Coronary artery (tissue), 2 donors: ENCODE measurements around the gene DCUN1D4.
"Not testable (repeated sequence)": the region's sequence is repeated elsewhere in the genome, so short reads cannot be mapped to it uniquely, and the experiment has no call there.

ENCODE experiments used
- DNase-seq: peaks from one replicate; pipeline ENCODE4 v3.0.0-alpha.2; 2017; ENCODE audit warnings: low spot score
- H3K27ac ChIP-seq, 2 donors: fragments of 200-600 bp; sonication (generic); one replicate each; pipeline ENCODE4 v1.5.1; 2016 to 2019
- H3K4me3 ChIP-seq: fragments of 200-600 bp; sonication (generic); 2 replicates; pipeline ENCODE4 v1.5.1; 2016; ENCODE audit warnings: mild to moderate bottlenecking, moderate library complexity
- TF ChIP-seq, protein P1 (sequence below): fragments of 200-600 bp; sonication (generic); IDR thresholded peaks from one replicate; pipeline ENCODE4 v1.5.1; 2019; ENCODE audit warnings: antibody characterized with exemption

The DCUN1D4 gene

DNA sequence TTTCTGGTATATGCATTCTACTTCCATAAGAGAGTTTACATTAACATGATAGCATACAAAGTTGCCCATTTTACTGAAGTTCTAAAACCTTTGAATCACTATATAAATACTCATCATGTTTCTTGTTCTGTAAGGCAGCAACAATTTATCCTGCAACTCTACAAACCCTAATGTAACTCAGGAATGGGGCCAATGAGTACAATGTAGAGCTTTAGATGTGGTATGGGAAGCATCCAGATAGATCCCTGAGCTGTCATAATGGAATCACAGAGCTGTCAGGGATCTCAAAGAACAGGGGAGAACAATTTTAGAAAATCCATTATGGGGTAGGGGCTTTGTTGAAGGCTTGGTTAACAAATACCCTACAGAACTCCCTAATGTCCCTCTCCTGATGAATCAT, 88.5 kb downstream of the DCUN1D4 start:
- no peak overlapping the region for H3K27ac ChIP-seq
- TF ChIP-seq, protein P1, sequence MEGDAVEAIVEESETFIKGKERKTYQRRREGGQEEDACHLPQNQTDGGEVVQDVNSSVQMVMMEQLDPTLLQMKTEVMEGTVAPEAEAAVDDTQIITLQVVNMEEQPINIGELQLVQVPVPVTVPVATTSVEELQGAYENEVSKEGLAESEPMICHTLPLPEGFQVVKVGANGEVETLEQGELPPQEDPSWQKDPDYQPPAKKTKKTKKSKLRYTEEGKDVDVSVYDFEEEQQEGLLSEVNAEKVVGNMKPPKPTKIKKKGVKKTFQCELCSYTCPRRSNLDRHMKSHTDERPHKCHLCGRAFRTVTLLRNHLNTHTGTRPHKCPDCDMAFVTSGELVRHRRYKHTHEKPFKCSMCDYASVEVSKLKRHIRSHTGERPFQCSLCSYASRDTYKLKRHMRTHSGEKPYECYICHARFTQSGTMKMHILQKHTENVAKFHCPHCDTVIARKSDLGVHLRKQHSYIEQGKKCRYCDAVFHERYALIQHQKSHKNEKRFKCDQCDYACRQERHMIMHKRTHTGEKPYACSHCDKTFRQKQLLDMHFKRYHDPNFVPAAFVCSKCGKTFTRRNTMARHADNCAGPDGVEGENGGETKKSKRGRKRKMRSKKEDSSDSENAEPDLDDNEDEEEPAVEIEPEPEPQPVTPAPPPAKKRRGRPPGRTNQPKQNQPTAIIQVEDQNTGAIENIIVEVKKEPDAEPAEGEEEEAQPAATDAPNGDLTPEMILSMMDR = no peak

DNA sequence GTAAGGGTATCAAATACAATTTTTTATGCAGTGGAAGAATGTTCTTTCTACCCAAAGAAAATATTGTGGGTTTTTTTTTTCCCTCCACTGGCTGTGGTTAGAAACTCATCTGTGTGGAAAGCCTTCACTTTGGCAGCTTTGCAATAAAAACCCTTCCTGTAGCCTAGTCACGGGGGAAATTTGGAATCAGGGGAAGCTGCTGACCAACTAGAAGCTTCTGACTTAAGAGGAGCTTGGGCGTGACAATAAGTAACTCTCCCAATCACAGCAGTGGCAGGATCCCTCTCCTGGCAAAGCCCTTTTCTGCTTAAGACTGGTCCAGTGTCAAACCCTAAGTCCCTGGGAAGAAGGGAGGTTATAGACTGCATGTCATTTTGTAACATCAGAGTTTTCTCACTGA, 89.3 kb downstream of the DCUN1D4 start:
- no peak for DNase-seq
- Histone ChIP-seq H3K27ac (no peak overlapping the region), H3K4me3 (no peak overlapping the region)
- TF ChIP-seq, protein P1 = no peak

More for the DNA sequence above, 88.5 kb downstream of the DCUN1D4 start:
- H3K4me3 ChIP-seq = no peak overlapping the region
- no peak for DNase-seq

DNA sequence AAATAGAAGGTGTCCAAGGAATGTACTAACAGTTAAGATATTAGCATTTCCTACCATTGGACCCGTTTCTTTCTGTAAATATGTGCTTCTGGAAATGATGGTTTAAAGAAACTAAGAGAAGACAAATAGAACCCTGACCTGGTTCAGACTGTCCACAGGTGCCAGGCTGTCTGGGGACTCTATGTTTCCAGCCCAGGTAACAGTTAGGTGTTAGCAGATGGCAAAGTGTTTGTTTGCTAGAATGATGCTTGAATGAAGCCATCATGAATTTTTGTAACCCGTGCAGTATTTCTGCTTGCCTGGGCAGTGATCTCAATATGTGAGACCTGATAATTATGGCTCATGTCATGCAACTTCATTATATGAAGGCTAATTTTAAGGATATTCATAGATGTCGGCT, 89.7 kb downstream of the DCUN1D4 start:
- DNase-seq = no peak
- Histone ChIP-seq H3K27ac (no peak overlapping the region), H3K4me3 (no peak overlapping the region)
- TF ChIP-seq, protein P1 = no peak

DNA sequence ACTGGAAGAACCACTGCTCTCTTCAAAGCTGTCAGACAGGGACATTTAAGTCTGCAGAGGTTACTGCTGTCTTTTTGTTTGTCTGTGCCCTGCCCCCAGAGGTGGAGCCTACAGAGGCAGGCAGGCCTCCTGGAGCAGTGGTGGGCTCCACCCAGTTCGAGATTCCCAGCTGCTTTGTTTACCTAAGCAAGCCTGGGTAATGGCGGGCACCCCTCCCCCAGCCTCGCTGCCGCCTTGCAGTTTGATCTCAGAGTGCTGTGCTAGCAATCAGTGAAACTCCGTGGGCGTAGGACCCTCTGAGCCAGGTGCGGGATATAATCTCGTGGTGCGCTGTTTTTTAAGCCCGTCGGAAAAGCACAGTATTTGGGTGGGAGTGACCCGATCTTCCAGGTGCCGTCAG, 97.5 kb downstream of the DCUN1D4 start:
- not testable (repeated sequence) for H3K27ac ChIP-seq, H3K4me3 ChIP-seq, DNase-seq

DNA sequence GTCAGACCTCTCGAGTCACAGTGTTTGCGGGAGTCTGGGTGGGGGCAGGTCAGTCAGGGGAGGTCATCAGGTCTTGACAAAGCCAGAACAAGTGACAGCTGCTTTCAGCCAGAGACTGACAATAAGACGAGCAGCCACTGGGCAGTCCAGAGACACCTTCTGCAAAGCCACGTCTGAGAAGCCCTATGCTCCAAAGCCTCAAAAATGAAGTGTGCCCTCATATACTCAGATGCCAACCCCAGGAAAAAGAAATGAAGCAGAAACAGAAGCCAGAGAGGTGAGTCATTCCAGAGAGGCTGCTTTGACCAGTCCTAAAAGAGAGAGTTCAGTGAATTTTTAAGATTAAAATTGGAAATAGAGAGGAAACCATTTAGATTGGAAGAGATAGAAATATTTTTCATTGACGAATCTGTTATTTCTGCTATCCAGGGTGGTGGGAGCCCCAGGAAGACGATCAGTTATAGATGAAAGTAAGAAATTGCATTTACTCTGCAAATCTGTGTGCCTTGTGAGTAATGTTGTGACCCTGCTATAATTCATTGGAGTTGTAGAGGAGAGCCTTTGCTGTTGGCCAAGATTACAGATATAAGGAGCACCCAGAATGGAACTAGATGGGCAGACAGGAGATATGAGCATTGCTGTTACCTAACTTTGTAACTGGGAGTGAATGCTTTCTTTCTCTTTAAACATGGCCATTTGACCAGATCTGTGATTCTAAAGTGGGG, 99.3 kb downstream of the DCUN1D4 start:
- Histone ChIP-seq H3K27ac (no peak overlapping the region), H3K4me3 (no peak overlapping the region)
- TF ChIP-seq, protein P1 = no peak
- DNase-seq = no peak

DNA sequence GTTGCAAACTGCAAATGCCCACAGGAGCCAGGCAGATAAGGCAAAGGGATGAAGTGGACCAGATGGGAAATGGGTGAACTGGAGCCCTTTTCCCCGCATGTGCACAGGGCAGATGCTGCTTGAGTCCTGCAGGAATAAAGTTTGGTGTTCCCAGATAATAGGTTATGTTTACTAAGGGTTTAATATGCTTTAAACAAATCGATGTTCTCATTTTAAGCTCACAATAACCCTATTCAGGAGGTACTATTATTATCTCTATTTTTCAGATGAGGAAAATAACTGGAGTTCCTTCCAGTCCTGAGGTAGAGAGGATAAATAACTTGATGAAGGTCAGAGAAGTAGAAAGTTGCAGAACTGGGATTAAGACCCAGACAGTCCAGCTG, 99.9 kb downstream of the DCUN1D4 start:
- Histone ChIP-seq H3K4me3 (no peak overlapping the region), H3K27ac (no peak overlapping the region)
- TF ChIP-seq, protein P1 = no peak
- DNase-seq = no peak

DNA sequence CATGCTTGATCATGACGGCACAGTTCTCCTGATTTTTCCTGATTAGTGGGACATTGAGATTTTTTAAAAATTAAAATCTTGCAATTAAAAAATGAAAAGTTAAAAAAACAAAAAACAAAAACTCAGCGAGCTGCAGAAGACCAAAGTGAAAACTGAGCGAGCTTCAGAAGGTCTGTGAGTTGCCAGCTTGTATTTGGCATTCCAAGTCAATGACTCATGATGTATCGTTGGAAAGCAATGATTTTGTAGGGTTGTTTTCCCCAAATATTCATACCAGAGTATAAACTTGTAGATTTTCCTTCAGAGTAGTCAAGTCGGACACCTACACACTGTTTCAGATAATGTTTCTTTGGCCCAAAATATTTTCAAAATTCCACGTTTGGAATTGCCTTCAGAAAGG, 100.3 kb downstream of the DCUN1D4 start:
- DNase-seq = no peak
- Histone ChIP-seq H3K27ac (no peak overlapping the region), H3K4me3 (no peak overlapping the region)
- TF ChIP-seq, protein P1 = no peak
